COR-L47 (cell line): ENCODE results near the gene NNAT.
A peak's percentile ranks its signal among the peaks of the same experiment; 100 is the strongest.

Experiments used
- DNase-seq: peaks from one replicate; lab custom pipeline; 2025; lab: John Stamatoyannopoulos, UW

Gene NNAT

GRCh38 chr20:37566590-37567330, 45.7 kb downstream of the NNAT start:
- DNase-seq, result no peak

- DNase-seq, result no peak
These were observed 46.2 kb downstream of the NNAT start for GRCh38 chr20:37567331-37567665.

- peak; percentile 43 for DNase-seq
These were observed 46.9 kb downstream of the NNAT start for GRCh38 chr20:37567671-37568588.

GRCh38 chr20:37570419-37570818, 49.4 kb downstream of the NNAT start:
- DNase-seq, result no peak

- DNase-seq, result no peak
These were observed 50.0 kb downstream of the NNAT start for GRCh38 chr20:37571033-37571432.
